K562 (cell line): ENCODE results near the gene POF1B.

Experiments used
- EZH2 ChIP-seq: IDR thresholded peaks from 2 replicates; pipeline ENCODE4 v1.6.1; 2012; ENCODE audit warnings: low read depth, mild to moderate bottlenecking, inconsistent platforms, low read length, borderline replicate concordance
- MLX ChIP-seq, 2 experiments: fragments of 450-650 bp in 1 of 2; sonication (generic) in 1 of 2; formaldehyde crosslinking; conservative IDR thresholded peaks; 2 replicates each; pipeline versions ENCODE4 v1.4.0 to v1.8.1; 2020 to 2022; ENCODE audit warnings: mild to moderate bottlenecking in 1 of 2, missing genetic modification reagents in 1 of 2
- ZNF79 ChIP-seq: fragments of 250-450 bp; sonication (Bioruptor Pico); IDR thresholded peaks from 2 replicates; pipeline ENCODE4 v1.4.0; 2020; ENCODE audit warnings: low read depth, mild to moderate bottlenecking, moderate library complexity
- TF ChIP-seq, protein P1 (sequence below), 3 experiments: IDR thresholded peaks in 2 of 3; conservative IDR thresholded peaks in 1 of 3; 2 replicates each; pipeline ENCODE4 v1.5.1; 2011 to 2012; ENCODE audit warnings: low read length in 3 of 3, mild to moderate bottlenecking in 3 of 3, control low read depth in 2 of 3, improper control_type of control experiment in 1 of 3, inconsistent platforms in 1 of 3, low read depth in 1 of 3, mixed read lengths in 1 of 3, moderate library complexity in 1 of 3; ENCODE audit not compliant: insufficient read depth in 2 of 3

GRCh38 chrX:85378461-85378860, 1.0 kb downstream of the POF1B start:
- TF ChIP-seq ZNF79 (no peak), EZH2 (no peak), MLX (CRISPR knock-in tag; conservative IDR thresholded peaks at IDR 0.05) (no peak)
- TF ChIP-seq, protein P1, sequence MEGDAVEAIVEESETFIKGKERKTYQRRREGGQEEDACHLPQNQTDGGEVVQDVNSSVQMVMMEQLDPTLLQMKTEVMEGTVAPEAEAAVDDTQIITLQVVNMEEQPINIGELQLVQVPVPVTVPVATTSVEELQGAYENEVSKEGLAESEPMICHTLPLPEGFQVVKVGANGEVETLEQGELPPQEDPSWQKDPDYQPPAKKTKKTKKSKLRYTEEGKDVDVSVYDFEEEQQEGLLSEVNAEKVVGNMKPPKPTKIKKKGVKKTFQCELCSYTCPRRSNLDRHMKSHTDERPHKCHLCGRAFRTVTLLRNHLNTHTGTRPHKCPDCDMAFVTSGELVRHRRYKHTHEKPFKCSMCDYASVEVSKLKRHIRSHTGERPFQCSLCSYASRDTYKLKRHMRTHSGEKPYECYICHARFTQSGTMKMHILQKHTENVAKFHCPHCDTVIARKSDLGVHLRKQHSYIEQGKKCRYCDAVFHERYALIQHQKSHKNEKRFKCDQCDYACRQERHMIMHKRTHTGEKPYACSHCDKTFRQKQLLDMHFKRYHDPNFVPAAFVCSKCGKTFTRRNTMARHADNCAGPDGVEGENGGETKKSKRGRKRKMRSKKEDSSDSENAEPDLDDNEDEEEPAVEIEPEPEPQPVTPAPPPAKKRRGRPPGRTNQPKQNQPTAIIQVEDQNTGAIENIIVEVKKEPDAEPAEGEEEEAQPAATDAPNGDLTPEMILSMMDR (IDR thresholded peaks at IDR 0.05 in 2 of 3, conservative IDR thresholded peaks at IDR 0.05 in 1 of 3; ENCODE audit: insufficient read depth in 2 of 3, low read depth in 1 of 3, low read length in 3 of 3): no peak
